ENCODE results near the gene MYOZ3.

The MYOZ3 gene

GRCh38 chr5:150627731-150628545, 33.1 kb upstream of the MYOZ3 start:
- DNase-seq (ENCODE audit: low spot score): no peak

- DNase-seq (ENCODE audit: low spot score): no peak
Measured at GRCh38 chr5:150628936-150629485, 32.0 kb upstream of the MYOZ3 start.

- no peak for DNase-seq (ENCODE audit: low spot score)
Measured at GRCh38 chr5:150630016-150630415, 31.0 kb upstream of the MYOZ3 start.

GRCh38 chr5:150630461-150631325, 30.4 kb upstream of the MYOZ3 start:
- no peak for DNase-seq (ENCODE audit: low spot score)

GRCh38 chr5:150631326-150631701, 29.7 kb upstream of the MYOZ3 start:
- DNase-seq (ENCODE audit: low spot score): no peak

GRCh38 chr5:150632305-150633160, 28.5 kb upstream of the MYOZ3 start:
- DNase-seq (ENCODE audit: low spot score): no peak

- DNase-seq (ENCODE audit: low spot score): no peak
Measured at GRCh38 chr5:150633429-150633828, 27.6 kb upstream of the MYOZ3 start.

GRCh38 chr5:150636391-150637244, 24.4 kb upstream of the MYOZ3 start:
- DNase-seq (ENCODE audit: low spot score): no peak

- DNase-seq (ENCODE audit: low spot score): peak; percentile 62
Measured at GRCh38 chr5:150637245-150638052, 23.6 kb upstream of the MYOZ3 start.

- DNase-seq (ENCODE audit: low spot score): no peak
Measured at GRCh38 chr5:150638053-150638444, 23.0 kb upstream of the MYOZ3 start.

GRCh38 chr5:150638488-150639376, 22.3 kb upstream of the MYOZ3 start:
- DNase-seq (ENCODE audit: low spot score): no peak

GRCh38 chr5:150639377-150639692, 21.7 kb upstream of the MYOZ3 start:
- DNase-seq (ENCODE audit: low spot score): no peak

GRCh38 chr5:150639751-150640150, 21.3 kb upstream of the MYOZ3 start:
- no peak for DNase-seq (ENCODE audit: low spot score)

GRCh38 chr5:150640311-150641005, 20.6 kb upstream of the MYOZ3 start, which contains the start of gene SYNPO:
TSS of gene SYNPO (plus strand) at chr5:150640660. CDS start at chr5:150648276, 7,616 bp downstream.
- peak; percentile 52 for DNase-seq (ENCODE audit: low spot score)

GRCh38 chr5:150641006-150641570, 20.0 kb upstream of the MYOZ3 start:
- no peak for DNase-seq (ENCODE audit: low spot score)

- no peak for DNase-seq (ENCODE audit: low spot score)
Measured at GRCh38 chr5:150641824-150642566, 19.1 kb upstream of the MYOZ3 start.

GRCh38 chr5:150642567-150642927, 18.5 kb upstream of the MYOZ3 start:
- peak; percentile 66 for DNase-seq (ENCODE audit: low spot score)
